MCF 10A (cell line): Measurements from ENCODE around the gene ELOA2. TPM values are rescaled to one million over a fixed set of nuclear protein-coding genes. Genes with fewer than 3 reads are reported as not detected.

Source experiments
- BruUV-seq: library from RNA; stranded (reverse); fragments of 400-500 nt; replicated peaks from 2 replicates; lab custom pipeline; 2021; lab: Mats Ljungman, UMichigan
- CTCF ChIA-PET: fragments of 300-600 bp; sonication (Branson Sonifier 250); formaldehyde crosslinking; extraction: SDS; loops from one replicate; lab custom pipeline; 2021; ENCODE audit warnings: antibody characterized with exemption, inconsistent platforms; lab: Yijun Ruan, JAX
- POLR2A ChIA-PET: fragments of 300-600, 350-650 bp; sonication (Branson Sonifier 250); formaldehyde crosslinking; extraction: SDS; loops from one replicate; lab custom pipeline; 2020; ENCODE audit warnings: antibody characterized with exemption, inconsistent platforms; lab: Yijun Ruan, JAX
- DNase-seq: peaks from one replicate; pipeline ENCODE4 v3.0.0-alpha.2; 2018; ENCODE audit not compliant: unreplicated experiment
- H3K27ac Mint-ChIP-seq: one replicate; pipeline ENCODE4 v1.8.0; 2022; ENCODE audit warnings: mild to moderate bottlenecking, low read depth, mixed read lengths; ENCODE audit not compliant: unreplicated experiment
- H3K27me3 Mint-ChIP-seq: one replicate; pipeline ENCODE4 v1.8.0; 2022; ENCODE audit warnings: mixed read lengths; ENCODE audit not compliant: insufficient read depth, unreplicated experiment
- H3K36me3 Mint-ChIP-seq: one replicate; pipeline ENCODE4 v1.8.0; 2022; ENCODE audit warnings: mild to moderate bottlenecking, moderate library complexity, mixed read lengths; ENCODE audit not compliant: insufficient read depth, unreplicated experiment
- H3K4me1 Mint-ChIP-seq: one replicate; pipeline ENCODE4 v1.8.0; 2022; ENCODE audit warnings: mixed read lengths; ENCODE audit not compliant: insufficient read depth, unreplicated experiment
- H3K4me3 Mint-ChIP-seq: one replicate; pipeline ENCODE4 v1.8.0; 2022; ENCODE audit warnings: mild to moderate bottlenecking, moderate library complexity, mixed read lengths; ENCODE audit not compliant: unreplicated experiment
- H3K9me3 Mint-ChIP-seq: one replicate; pipeline ENCODE4 v1.8.0; 2022; ENCODE audit warnings: mixed read lengths; ENCODE audit not compliant: unreplicated experiment
- CTCF ChIP-seq: fragments of 200-600 bp; IDR thresholded peaks from one replicate; pipeline ENCODE4 v1.8.0; 2022; ENCODE audit warnings: antibody characterized with exemption, mild to moderate bottlenecking; ENCODE audit not compliant: unreplicated experiment
- intact Hi-C: fragments of 100-400 bp; cut with micrococcal nuclease; formaldehyde crosslinking; loops from 2 replicates; pipeline ENCODE4 v1.14.1; 2022
- total RNA-seq: library from RNA; stranded (reverse); gene quantifications from 2 replicates; pipeline ENCODE4 v1.2.3, GENCODE V29; 2022

Gene ELOA2
- total RNA-seq, 1 experiment from 2014 or later = not detected

- no peak for TF ChIP-seq CTCF
- CTCF ChIA-PET = interaction anchor here (0.5 to 2.7 kb wide), 4 partner anchors 25 to 673 kb away, joined by 3 to 8 read pairs (median 6); no protein-coding TSS in a partner anchor
- no peaks in the 10 kb centered on the region for H3K27me3 Mint-ChIP-seq
- H3K27ac Mint-ChIP-seq = peak overlapping the region; percentile 51
- no peak overlapping the region for H3K4me3 Mint-ChIP-seq
- peaks cover 6% of the 10 kb centered on the region for H3K4me1 Mint-ChIP-seq
- POLR2A ChIA-PET = interaction anchor here (0.7 to 1.6 kb wide), 8 partner anchors 9 to 116 kb away, joined by 3 to 5 read pairs (median 4); partner anchors contain the start of gene HDHD2
- no peaks in the 10 kb centered on the region for H3K9me3 Mint-ChIP-seq
- BruUV-seq = no TSS peak
- intact Hi-C loops = no loop called here
- peak; percentile 76 for DNase-seq
- peaks cover 5% of the 10 kb centered on the region for H3K36me3 Mint-ChIP-seq
These were observed 39.9 kb upstream of the ELOA2 start for GRCh38 chr18:47075098-47075883.

GRCh38 chr18:47067648-47068047, 32.2 kb upstream of the ELOA2 start:
- POLR2A ChIA-PET = no interaction called here
- Mint-ChIP-seq H3K27ac (no peak overlapping the region), H3K9me3 (no peaks in the 10 kb centered on the region), H3K27me3 (no peaks in the 10 kb centered on the region), H3K4me3 (no peak overlapping the region), H3K4me1 (no peaks in the 10 kb centered on the region), H3K36me3 (peaks cover 3% of the 10 kb centered on the region)
- CTCF ChIA-PET = interaction anchor here (1.1 to 3.9 kb wide), 2 partner anchors 14 to 137 kb away, joined by 4 to 20 read pairs; no protein-coding TSS in a partner anchor
- intact Hi-C loops = no loop called here
- no peak for TF ChIP-seq CTCF
- DNase-seq = no peak
- BruUV-seq = no TSS peak

GRCh38 chr18:47063096-47063495, 27.7 kb upstream of the ELOA2 start:
- CTCF ChIA-PET = no interaction called here
- no TSS peak for BruUV-seq
- Mint-ChIP-seq H3K9me3 (no peaks in the 10 kb centered on the region), H3K27me3 (no peaks in the 10 kb centered on the region), H3K4me3 (no peak overlapping the region), H3K36me3 (no peaks in the 10 kb centered on the region), H3K27ac (no peak overlapping the region), H3K4me1 (no peaks in the 10 kb centered on the region)
- POLR2A ChIA-PET = no interaction called here
- no peak for TF ChIP-seq CTCF
- intact Hi-C loops = no loop called here
- no peak for DNase-seq

- Mint-ChIP-seq H3K9me3 (no peaks in the 10 kb centered on the region), H3K27me3 (no peaks in the 10 kb centered on the region), H3K27ac (no peak overlapping the region), H3K4me3 (no peak overlapping the region), H3K36me3 (no peaks in the 10 kb centered on the region), H3K4me1 (no peaks in the 10 kb centered on the region)
- intact Hi-C loops = no loop called here
- TF ChIP-seq CTCF = no peak
- no TSS peak for BruUV-seq
- CTCF ChIA-PET = interaction anchor here (1.0 kb wide), 1 partner anchor 13 kb away, joined by 4 read pairs; no protein-coding TSS in a partner anchor
- POLR2A ChIA-PET = no interaction called here
- no peak for DNase-seq
These were observed 27.1 kb upstream of the ELOA2 start for GRCh38 chr18:47062471-47062870.
